Epidermal melanocyte (primary cell): Measurements from ENCODE around the gene PLEK.
"Not testable (repeated sequence)": the region's sequence is repeated elsewhere in the genome, so short reads cannot be mapped to it uniquely, and the experiment has no call there.

Experiments used
- DNase-seq: peaks from one replicate; pipeline ENCODE4 v3.0.0; 2011; ENCODE audit warnings: low spot score; ENCODE audit not compliant: insufficient read length

Gene PLEK

GRCh38 chr2:68352651-68353391 lies 12.3 kb upstream of the PLEK start:
- no peak for DNase-seq

GRCh38 chr2:68356599-68357239 lies 8.4 kb upstream of the PLEK start:
- DNase-seq, result no peak

- no peak for DNase-seq
Observed at GRCh38 chr2:68357605-68358337, 7.3 kb upstream of the PLEK start.

- no peak for DNase-seq
Observed at GRCh38 chr2:68359889-68360288, 5.2 kb upstream of the PLEK start.

- DNase-seq, result no peak
Observed at GRCh38 chr2:68362069-68362468, 3.0 kb upstream of the PLEK start.

GRCh38 chr2:68362749-68363148 lies 2.3 kb upstream of the PLEK start:
- no peak for DNase-seq

- no peak for DNase-seq
Observed at GRCh38 chr2:68363721-68364120, 1.4 kb upstream of the PLEK start.

- no peak for DNase-seq
Observed at GRCh38 chr2:68366083-68366560, 1.0 kb downstream of the PLEK start.

GRCh38 chr2:68367953-68368653 lies 3.0 kb downstream of the PLEK start:
- no peak for DNase-seq

GRCh38 chr2:68368654-68369336 lies 3.7 kb downstream of the PLEK start:
- no peak for DNase-seq

GRCh38 chr2:68369337-68369734 lies 4.3 kb downstream of the PLEK start:
- no peak for DNase-seq

GRCh38 chr2:68371138-68371537 lies 6.1 kb downstream of the PLEK start:
- no peak for DNase-seq

- no peak for DNase-seq
Observed at GRCh38 chr2:68371581-68371980, 6.5 kb downstream of the PLEK start.

GRCh38 chr2:68372485-68372884 lies 7.4 kb downstream of the PLEK start:
- no peak for DNase-seq

- no peak for DNase-seq
Observed at GRCh38 chr2:68374184-68374583, 9.1 kb downstream of the PLEK start.

GRCh38 chr2:68375582-68375981 lies 10.5 kb downstream of the PLEK start:
- no peak for DNase-seq

GRCh38 chr2:68377137-68377780 lies 12.2 kb downstream of the PLEK start:
- no peak for DNase-seq

GRCh38 chr2:68378779-68379178 lies 13.7 kb downstream of the PLEK start:
- DNase-seq, result not testable (repeated sequence)

GRCh38 chr2:68379184-68379708 lies 14.2 kb downstream of the PLEK start:
- DNase-seq, result no peak

GRCh38 chr2:68383778-68384177 lies 18.7 kb downstream of the PLEK start:
- DNase-seq, result no peak
